Thyroid gland (tissue), 4 donors: ENCODE data around the gene WDFY4. TPM values are rescaled to one million over a fixed set of nuclear protein-coding genes. Genes with fewer than 3 reads are reported as not detected.

Experiments used
- DNase-seq, 2 donors: peaks; one replicate each; pipeline ENCODE4 v3.0.0-alpha.2; 2019
- H3K27ac ChIP-seq, 3 donors: fragments of 200-600 bp; sonication (generic); 1 replicate in 2 of 3; 2 replicates in 1 of 3; pipeline ENCODE4 v1.5.1; 2016 to 2019; ENCODE audit warnings: mild to moderate bottlenecking in 1 of 3, moderate library complexity in 1 of 3
- H3K27me3 ChIP-seq: fragments of 200-600 bp; sonication (generic); one replicate; pipeline ENCODE4 v1.5.1; 2019
- H3K36me3 ChIP-seq, 2 donors: fragments of 200-600 bp; sonication (generic); one replicate each; pipeline ENCODE4 v1.5.1; 2016 to 2019
- H3K4me1 ChIP-seq, 2 donors: fragments of 200-600 bp; sonication (generic); one replicate each; pipeline ENCODE4 v1.5.1; 2017 to 2019
- H3K4me3 ChIP-seq, 3 donors: fragments of 200-600 bp; sonication (generic); replicated peaks in 1 of 3; 1 replicate in 2 of 3; 2 replicates in 1 of 3; pipeline ENCODE4 v1.5.1; 2016; ENCODE audit warnings: mild to moderate bottlenecking in 1 of 3
- H3K9me3 ChIP-seq: fragments of 200-600 bp; sonication (generic); one replicate; pipeline ENCODE4 v1.5.1; 2017
- POLR2A ChIP-seq, 2 donors: fragments of 450-650 bp; IDR thresholded peaks; one replicate each; pipeline ENCODE4 v1.6.1; 2017; ENCODE audit warnings: antibody characterized with exemption in 2 of 2, mild to moderate bottlenecking in 2 of 2, moderate library complexity in 1 of 2
- WGBS, 2 donors: methylation state at CpG; one replicate each; pipeline ENCODE4 v1.1.5; 2017; 5-methylcytosine and 5-hydroxymethylcytosine counted together
- intact Hi-C: fragments of 100-400 bp; cut with DNase I; formaldehyde crosslinking; loops from one replicate; pipeline ENCODE4 v1.15.1; 2023
- total RNA-seq, 4 donors: library from RNA; depleted of rRNA; stranded (reverse); fragments of >200 nt; gene quantifications; one replicate each; pipeline ENCODE4 v1.2.3, GENCODE V29; 2016
- TF ChIP-seq, protein P1 (sequence below), 6 experiments: fragments of 200-600 bp in 3 of 6; fragments of 450-650 bp in 3 of 6; sonication (generic) in 3 of 6; IDR thresholded peaks; one replicate each; pipeline ENCODE4 v1.5.1; 2016 to 2019; ENCODE audit warnings: antibody characterized with exemption in 6 of 6, mild to moderate bottlenecking in 2 of 6, inconsistent platforms in 1 of 6, moderate library complexity in 1 of 6

WDFY4 gene, protein sequence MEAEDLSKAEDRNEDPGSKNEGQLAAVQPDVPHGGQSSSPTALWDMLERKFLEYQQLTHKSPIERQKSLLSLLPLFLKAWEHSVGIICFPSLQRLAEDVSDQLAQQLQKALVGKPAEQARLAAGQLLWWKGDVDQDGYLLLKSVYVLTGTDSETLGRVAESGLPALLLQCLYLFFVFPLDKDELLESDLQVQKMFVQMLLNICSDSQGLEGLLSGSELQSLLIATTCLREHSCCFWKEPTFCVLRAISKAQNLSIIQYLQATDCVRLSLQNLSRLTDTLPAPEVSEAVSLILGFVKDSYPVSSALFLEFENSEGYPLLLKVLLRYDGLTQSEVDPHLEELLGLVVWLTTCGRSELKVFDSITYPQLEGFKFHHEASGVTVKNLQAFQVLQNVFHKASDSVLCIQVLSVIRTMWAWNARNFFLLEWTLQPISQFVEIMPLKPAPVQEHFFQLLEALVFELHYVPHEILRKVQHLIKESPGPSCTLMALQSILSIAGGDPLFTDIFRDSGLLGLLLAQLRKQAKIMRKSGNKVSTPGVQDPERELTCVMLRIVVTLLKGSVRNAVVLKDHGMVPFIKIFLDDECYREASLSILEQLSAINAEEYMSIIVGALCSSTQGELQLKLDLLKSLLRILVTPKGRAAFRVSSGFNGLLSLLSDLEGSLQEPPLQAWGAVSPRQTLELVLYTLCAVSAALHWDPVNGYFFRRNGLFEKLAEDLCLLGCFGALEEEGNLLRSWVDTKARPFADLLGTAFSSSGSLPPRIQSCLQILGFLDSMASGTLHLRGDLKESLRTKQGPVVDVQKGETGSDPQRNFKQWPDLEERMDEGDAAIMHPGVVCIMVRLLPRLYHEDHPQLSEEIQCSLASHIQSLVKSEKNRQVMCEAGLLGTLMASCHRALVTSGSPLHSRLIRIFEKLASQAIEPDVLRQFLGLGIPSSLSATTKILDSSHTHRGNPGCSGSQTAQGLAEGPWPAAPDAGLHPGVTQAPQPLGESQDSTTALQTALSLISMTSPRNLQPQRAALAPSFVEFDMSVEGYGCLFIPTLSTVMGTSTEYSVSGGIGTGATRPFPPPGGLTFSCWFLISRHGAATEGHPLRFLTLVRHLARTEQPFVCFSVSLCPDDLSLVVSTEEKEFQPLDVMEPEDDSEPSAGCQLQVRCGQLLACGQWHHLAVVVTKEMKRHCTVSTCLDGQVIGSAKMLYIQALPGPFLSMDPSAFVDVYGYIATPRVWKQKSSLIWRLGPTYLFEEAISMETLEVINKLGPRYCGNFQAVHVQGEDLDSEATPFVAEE (N-terminal part only)
- 1 to 10 TPM; 1.0 to 3.5 (median 1.2) TPM for total RNA-seq

DNA sequence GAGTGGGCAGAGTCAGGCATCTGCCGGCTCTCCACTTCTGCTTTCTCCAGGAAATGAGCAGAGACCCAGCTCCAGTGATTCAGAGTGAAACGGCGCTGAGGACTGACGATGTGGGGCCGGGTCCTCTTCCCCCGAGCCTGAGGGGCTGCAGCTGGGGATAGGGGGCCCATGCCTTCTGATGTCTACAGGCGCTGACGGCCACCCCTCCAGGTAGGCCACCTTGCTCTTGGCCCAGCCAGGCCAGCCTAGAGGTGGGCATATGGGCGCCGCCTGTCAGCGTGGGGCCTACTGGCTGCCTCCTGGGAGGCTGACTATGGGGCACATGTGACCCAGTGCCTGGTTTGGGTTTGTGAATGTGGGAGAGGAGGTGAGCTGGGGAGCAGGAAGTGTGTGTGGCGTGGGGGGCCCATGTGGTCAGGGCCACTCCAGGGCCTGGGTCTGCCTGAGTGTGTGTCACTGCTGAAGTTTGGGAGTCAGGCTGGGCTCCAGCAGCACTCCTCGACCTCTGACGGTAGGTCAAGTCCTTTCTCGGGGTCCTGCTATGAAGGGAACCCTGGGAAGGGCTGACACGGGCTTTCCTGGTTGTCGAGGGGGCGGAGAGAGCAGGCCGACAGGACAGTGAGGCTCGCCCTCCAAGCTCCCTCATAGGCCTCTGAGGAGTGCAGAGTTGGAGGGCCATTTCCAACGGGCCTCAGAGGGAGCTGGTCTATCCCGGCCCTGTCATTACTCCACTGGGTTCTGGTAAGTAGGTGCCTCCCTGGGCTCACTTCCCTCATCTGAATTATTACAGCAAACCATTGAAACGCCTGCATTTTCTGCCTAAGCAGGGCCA lies at the start of gene WDFY4:
WDFY4 (plus strand) TSS at position 82 of the 832 bp plus-strand sequence. CDS start 24,860 bp downstream, outside the sequence.
- no peak within 1 kb of the TSS for H3K4me3 ChIP-seq
- no peak within 1 kb of the TSS for H3K27ac ChIP-seq
- H3K4me1 ChIP-seq: no peaks in the 10 kb centered on the region
- intact Hi-C loops: no loop called here
- WGBS, 2 donors: 78 to 87% methylated on average over 18 to 23 of the region's 23 CpGs
- no peaks in the 10 kb centered on the region for H3K9me3 ChIP-seq
- TF ChIP-seq, protein P1, sequence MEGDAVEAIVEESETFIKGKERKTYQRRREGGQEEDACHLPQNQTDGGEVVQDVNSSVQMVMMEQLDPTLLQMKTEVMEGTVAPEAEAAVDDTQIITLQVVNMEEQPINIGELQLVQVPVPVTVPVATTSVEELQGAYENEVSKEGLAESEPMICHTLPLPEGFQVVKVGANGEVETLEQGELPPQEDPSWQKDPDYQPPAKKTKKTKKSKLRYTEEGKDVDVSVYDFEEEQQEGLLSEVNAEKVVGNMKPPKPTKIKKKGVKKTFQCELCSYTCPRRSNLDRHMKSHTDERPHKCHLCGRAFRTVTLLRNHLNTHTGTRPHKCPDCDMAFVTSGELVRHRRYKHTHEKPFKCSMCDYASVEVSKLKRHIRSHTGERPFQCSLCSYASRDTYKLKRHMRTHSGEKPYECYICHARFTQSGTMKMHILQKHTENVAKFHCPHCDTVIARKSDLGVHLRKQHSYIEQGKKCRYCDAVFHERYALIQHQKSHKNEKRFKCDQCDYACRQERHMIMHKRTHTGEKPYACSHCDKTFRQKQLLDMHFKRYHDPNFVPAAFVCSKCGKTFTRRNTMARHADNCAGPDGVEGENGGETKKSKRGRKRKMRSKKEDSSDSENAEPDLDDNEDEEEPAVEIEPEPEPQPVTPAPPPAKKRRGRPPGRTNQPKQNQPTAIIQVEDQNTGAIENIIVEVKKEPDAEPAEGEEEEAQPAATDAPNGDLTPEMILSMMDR (IDR thresholded peaks at IDR 0.05): no peak
- no peak for TF ChIP-seq POLR2A (IDR thresholded peaks at IDR 0.05)
- H3K27me3 ChIP-seq: no peaks in the 10 kb centered on the region
- H3K36me3 ChIP-seq: no peaks in the 10 kb centered on the region
- DNase-seq: no peak

DNA sequence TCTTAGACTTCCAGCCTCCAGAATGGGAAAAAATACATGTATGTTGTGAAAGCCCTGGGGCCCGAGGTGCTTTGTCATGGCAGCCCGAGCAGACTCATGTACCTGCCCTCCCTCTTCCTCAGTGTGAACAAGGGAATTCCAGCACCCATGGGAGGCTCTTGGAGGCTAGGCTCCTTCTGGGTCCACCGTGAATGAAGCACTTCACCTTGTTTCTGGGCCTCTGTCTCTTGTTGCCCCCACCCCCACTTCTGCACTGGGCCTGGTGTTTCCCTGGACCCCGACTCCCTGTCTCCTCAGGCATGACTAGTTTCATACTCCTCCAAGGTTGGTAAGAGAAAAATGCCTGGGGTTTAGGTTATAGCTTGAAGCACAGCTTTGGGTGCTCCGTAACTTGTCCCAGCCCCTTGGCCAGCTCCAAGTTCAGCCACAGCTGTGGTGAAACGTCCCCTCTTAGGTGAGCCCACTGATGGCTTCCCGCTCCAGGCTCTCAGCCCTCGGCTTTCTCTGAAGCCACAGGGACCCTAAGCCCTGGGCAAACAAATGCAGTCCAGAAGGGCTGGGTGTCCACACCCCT lies 49.6 kb upstream of the WDFY4 start:
- Histone ChIP-seq H3K9me3 (no peaks in the 10 kb centered on the region), H3K4me1 (no peaks in the 10 kb centered on the region), H3K36me3 (no peaks in the 10 kb centered on the region), H3K27me3 (no peaks in the 10 kb centered on the region), H3K4me3 (no peak overlapping the region), H3K27ac (no peak overlapping the region)
- TF ChIP-seq, protein P1 (IDR thresholded peaks at IDR 0.05): no peak
- no peak for TF ChIP-seq POLR2A (IDR thresholded peaks at IDR 0.05)
- DNase-seq: no peak
- WGBS, 2 donors: 85 to 90% methylated on average over 8 of the region's 8 CpGs
- intact Hi-C loops: no loop called here

DNA sequence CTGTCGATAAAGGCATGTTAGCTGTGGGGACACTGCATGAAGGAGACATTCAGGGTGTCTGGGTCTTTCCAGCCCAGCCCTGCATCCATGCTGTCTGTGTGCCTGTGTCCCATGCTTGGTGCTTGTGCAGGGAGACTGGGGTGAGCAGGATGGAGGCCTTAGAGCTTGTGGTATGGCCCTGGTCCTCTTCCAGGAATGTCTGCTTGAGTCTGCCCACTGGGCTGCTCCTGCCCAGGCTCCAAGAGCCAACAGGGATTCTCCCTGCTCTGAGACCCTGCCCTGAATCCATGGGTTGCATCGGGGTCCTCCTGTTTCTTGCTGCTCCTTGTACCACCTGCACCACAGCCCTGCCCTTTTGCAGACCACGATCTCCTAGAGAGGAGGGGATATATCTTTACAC lies 48.4 kb upstream of the WDFY4 start:
- WGBS, 2 donors: 67 to 82% methylated on average over 3 of the region's 3 CpGs
- Histone ChIP-seq H3K27ac (no peak overlapping the region), H3K36me3 (no peaks in the 10 kb centered on the region), H3K4me3 (no peak overlapping the region), H3K27me3 (no peaks in the 10 kb centered on the region), H3K4me1 (no peaks in the 10 kb centered on the region), H3K9me3 (no peaks in the 10 kb centered on the region)
- TF ChIP-seq, protein P1 (IDR thresholded peaks at IDR 0.05): no peak
- TF ChIP-seq POLR2A (IDR thresholded peaks at IDR 0.05): no peak
- no peak for DNase-seq
- intact Hi-C loops: no loop called here

DNA sequence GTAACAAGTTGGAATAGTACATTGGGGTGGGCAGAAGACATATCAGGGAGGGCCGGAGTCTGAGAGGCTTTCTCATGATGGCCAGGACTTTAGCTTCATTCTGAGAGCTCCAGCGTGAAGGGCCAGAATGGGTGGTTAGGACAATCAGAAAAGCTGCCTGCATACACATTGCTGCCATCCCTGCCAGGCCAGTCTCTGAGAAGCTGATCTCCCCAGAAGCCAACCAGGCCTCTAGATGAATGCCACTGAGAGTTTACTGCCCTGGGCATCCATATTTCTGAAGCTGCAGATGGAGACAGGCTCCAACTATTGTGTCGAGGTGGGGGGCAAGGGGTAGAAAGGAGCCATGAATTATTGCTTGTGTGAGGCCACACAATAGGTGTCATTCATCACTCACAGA lies 47.8 kb upstream of the WDFY4 start:
- no peaks in the 10 kb centered on the region for H3K9me3 ChIP-seq
- TF ChIP-seq, protein P1 (IDR thresholded peaks at IDR 0.05): no peak
- no peak for TF ChIP-seq POLR2A (IDR thresholded peaks at IDR 0.05)
- no peaks in the 10 kb centered on the region for H3K36me3 ChIP-seq
- DNase-seq: no peak
- no peaks in the 10 kb centered on the region for H3K4me1 ChIP-seq
- no peak overlapping the region for H3K27ac ChIP-seq
- intact Hi-C loops: no loop called here
- WGBS, 2 donors: 89 to 93% methylated on average over 3 of the region's 3 CpGs
- no peaks in the 10 kb centered on the region for H3K27me3 ChIP-seq
- H3K4me3 ChIP-seq: no peak overlapping the region
